GM23338 (cell line): ENCODE data around the gene POU2F3. TPM values are rescaled to one million over a fixed set of nuclear protein-coding genes. Genes with fewer than 3 reads are reported as not detected.

ENCODE experiments used
- ATAC-seq: fragments of 200-7000 bp; cut with Tn5 transposase; 3 replicates; pipeline ENCODE4 v1.9.1; 2020
- DNase-seq: peaks from one replicate; pipeline ENCODE4 v3.0.0-alpha.2; 2015; ENCODE audit warnings: low spot score
- H2AFZ ChIP-seq: fragments of 200-600 bp; sonication (generic); 2 replicates; pipeline ENCODE4 v1.8.0; 2016; ENCODE audit warnings: antibody characterized with exemption, mild to moderate bottlenecking, moderate library complexity
- H3F3A ChIP-seq: fragments of 200-600 bp; sonication (generic); replicated peaks from 2 replicates; pipeline ENCODE4 v1.8.0; 2017; ENCODE audit warnings: antibody characterized with exemption, mixed run types, low read depth
- H3K27ac ChIP-seq: fragments of 200-600 bp; sonication (generic); 2 replicates; pipeline ENCODE4 v1.6.1; 2016; ENCODE audit warnings: low read depth
- H3K27me3 ChIP-seq: fragments of 200-600 bp; sonication (generic); 2 replicates; pipeline ENCODE4 v1.8.0; 2016; ENCODE audit warnings: mild to moderate bottlenecking, mixed run types, moderate library complexity; ENCODE audit not compliant: insufficient read depth
- H3K36me3 ChIP-seq: fragments of 200-600 bp; sonication (generic); 2 replicates; pipeline ENCODE4 v1.8.0; 2016; ENCODE audit warnings: mild to moderate bottlenecking; ENCODE audit not compliant: insufficient read depth
- H3K4me1 ChIP-seq: fragments of 200-600 bp; sonication (generic); 2 replicates; pipeline ENCODE4 v1.8.0; 2016; ENCODE audit warnings: mild to moderate bottlenecking, moderate library complexity; ENCODE audit not compliant: insufficient read depth
- H3K4me2 ChIP-seq: fragments of 200-600 bp; sonication (generic); 2 replicates; pipeline ENCODE4 v1.7.1; 2017; ENCODE audit warnings: mixed run types
- H3K4me3 ChIP-seq: fragments of 200-600 bp; sonication (generic); 2 replicates; pipeline ENCODE4 v1.6.1; 2016; ENCODE audit warnings: mixed run types
- H3K79me2 ChIP-seq: fragments of 200-600 bp; sonication (generic); replicated peaks from 2 replicates; pipeline ENCODE4 v1.8.0; 2017; ENCODE audit warnings: mild to moderate bottlenecking; ENCODE audit not compliant: insufficient read depth
- H3K9me2 ChIP-seq: fragments of 200-600 bp; sonication (generic); 2 replicates; pipeline ENCODE4 v1.8.0; 2017; ENCODE audit not compliant: insufficient read depth
- H4K20me1 ChIP-seq: fragments of 200-600 bp; sonication (generic); replicated peaks from 2 replicates; pipeline ENCODE4 v1.8.0; 2017; ENCODE audit warnings: mild to moderate bottlenecking; ENCODE audit not compliant: insufficient read depth
- H3K27ac Mint-ChIP-seq: 2 replicates; pipeline ENCODE4 v1.8.0; 2020; ENCODE audit warnings: inconsistent platforms, mild to moderate bottlenecking, moderate library complexity, mixed read lengths
- H3K27me3 Mint-ChIP-seq: 3 replicates; pipeline ENCODE4 v1.8.0; 2022; ENCODE audit warnings: low read depth, mild to moderate bottlenecking, moderate library complexity, mixed read lengths, inconsistent platforms; ENCODE audit not compliant: insufficient read depth, poor library complexity
- H3K36me3 Mint-ChIP-seq: 3 replicates; pipeline ENCODE4 v1.8.0; 2021; ENCODE audit warnings: low read depth, mild to moderate bottlenecking, inconsistent platforms, moderate library complexity, mixed read lengths
- H3K4me1 Mint-ChIP-seq: 3 replicates; pipeline ENCODE4 v1.8.0; 2020; ENCODE audit warnings: mild to moderate bottlenecking, inconsistent platforms, mixed read lengths
- H3K4me3 Mint-ChIP-seq: 3 replicates; pipeline ENCODE4 v1.8.0; 2021; ENCODE audit warnings: moderate library complexity, mild to moderate bottlenecking, inconsistent platforms, mixed read lengths
- H3K9me3 Mint-ChIP-seq: 3 replicates; pipeline ENCODE4 v1.8.0; 2020; ENCODE audit warnings: moderate library complexity, mild to moderate bottlenecking, inconsistent platforms, mixed read lengths
- CREB1 ChIP-seq: fragments of 250-450 bp; sonication (Bioruptor Pico); IDR thresholded peaks from 2 replicates; pipeline ENCODE4 v1.5.0; 2020; ENCODE audit warnings: low read depth, mild to moderate bottlenecking, moderate library complexity
- EZH2 ChIP-seq: fragments of 200-600 bp; sonication (generic); IDR thresholded peaks from one replicate; pipeline ENCODE4 v1.8.0; 2017; ENCODE audit warnings: antibody characterized with exemption, mild to moderate bottlenecking, low read depth; ENCODE audit not compliant: unreplicated experiment
- EZH2phosphoT487 ChIP-seq: fragments of 200-600 bp; sonication (generic); IDR thresholded peaks from one replicate; pipeline ENCODE4 v1.8.1; 2018; ENCODE audit warnings: antibody characterized with exemption; ENCODE audit not compliant: unreplicated experiment
- JUNB ChIP-seq: IDR thresholded peaks from one replicate; pipeline ENCODE4 v1.6.1; 2016; ENCODE audit warnings: antibody characterized with exemption; ENCODE audit not compliant: unreplicated experiment
- NANOG ChIP-seq: IDR thresholded peaks from 2 replicates; pipeline ENCODE4 v1.6.1; 2016; ENCODE audit warnings: antibody characterized with exemption, borderline replicate concordance
- POLR2AphosphoS5 ChIP-seq: IDR thresholded peaks from 2 replicates; pipeline ENCODE4 v1.6.1; 2016; ENCODE audit warnings: antibody characterized with exemption, low read depth
- STAT1 ChIP-seq: IDR thresholded peaks from one replicate; pipeline ENCODE4 v1.6.1; 2016; ENCODE audit warnings: antibody characterized with exemption; ENCODE audit not compliant: unreplicated experiment
- ZNF114 ChIP-seq: fragments of 250-450 bp; sonication (Bioruptor Pico); IDR thresholded peaks from 2 replicates; pipeline ENCODE4 v1.5.0; 2020; ENCODE audit warnings: mild to moderate bottlenecking, moderate library complexity
- polyA plus RNA-seq: library from polyadenylated mRNA; unstranded; fragments of >200 nt; fragmentation: Nextera tagmentation; extraction: Ambion mirVana; gene quantifications from 2 replicates; pipeline ENCODE4 v1.2.1, GENCODE V29; 2016
- total RNA-seq: library from RNA; depleted of rRNA; stranded (reverse); fragments of >200 nt; shearing (Covaris generic); gene quantifications from 2 replicates; pipeline ENCODE4 v1.2.3, GENCODE V29; 2014
- TF ChIP-seq, protein P1 (sequence below): fragments of 250-450 bp; sonication (Bioruptor Pico); IDR thresholded peaks from 2 replicates; pipeline ENCODE4 v1.5.0; 2020; ENCODE audit warnings: mild to moderate bottlenecking, moderate library complexity
- TF ChIP-seq, protein P2 (sequence below): IDR thresholded peaks from 2 replicates; pipeline ENCODE4 v1.6.1; 2016; ENCODE audit warnings: antibody characterized with exemption
- TF ChIP-seq, protein P3 (sequence below): IDR thresholded peaks from one replicate; pipeline ENCODE4 v1.6.1; 2018; ENCODE audit warnings: antibody characterized with exemption; ENCODE audit not compliant: unreplicated experiment

POU2F3 gene
- total and polyA plus RNA-seq, 2 experiments from 2014 or later: 0.45 to 0.79 TPM

DNA sequence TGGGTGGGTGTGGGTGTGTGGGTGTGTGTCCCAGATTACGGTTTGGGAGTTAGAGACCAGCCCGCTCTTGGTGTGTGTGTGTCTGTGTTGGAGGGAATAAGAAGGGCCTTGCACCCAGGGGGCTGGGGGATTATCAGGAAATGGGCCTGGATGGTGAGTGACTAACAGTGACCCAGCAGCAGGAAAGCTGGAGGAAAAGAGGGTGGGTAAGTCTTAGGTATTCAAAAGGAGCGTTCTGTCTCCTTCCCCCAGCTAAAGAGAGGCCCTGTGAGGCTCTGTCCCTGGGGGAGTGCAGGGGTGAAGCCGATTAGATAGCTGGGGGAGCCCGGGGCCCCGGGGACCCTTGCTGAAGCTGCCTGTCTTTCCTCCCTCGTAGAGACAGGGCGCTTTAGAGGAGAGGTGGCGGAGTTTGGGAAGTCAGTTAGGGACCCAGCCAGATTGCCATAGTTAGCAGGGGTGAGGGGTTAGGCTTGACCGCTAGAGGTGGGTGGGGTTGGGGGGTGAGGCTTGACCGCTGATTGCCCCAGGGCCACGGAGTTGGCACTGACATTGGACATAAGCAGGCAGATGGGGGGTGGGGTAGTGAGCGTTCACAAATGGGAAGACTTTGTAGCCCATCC is 27.6 kb upstream of the POU2F3 start:
- no peaks in the 10 kb centered on the region for H3K36me3 Mint-ChIP-seq
- TF ChIP-seq CREB1 (CRISPR knock-in tag) (no peak), EZH2 (peak; percentile 30)
- Histone ChIP-seq H3K4me1 (peaks cover 26% of the 10 kb centered on the region), H3K27me3 (peaks cover 98% of the 10 kb centered on the region), H3K79me2 (no peaks in the 10 kb centered on the region), H3K27ac (no peak overlapping the region), H3K4me2 (peak overlapping the region; percentile 57), H3K4me3 (0 out of 2 replicates have a peak overlapping the region, but pooled peaks have one; percentile 20), H3F3A (no peaks in the 10 kb centered on the region), H4K20me1 (peaks cover 3% of the 10 kb centered on the region; the same call in 1 of the 2 replicates), H3K9me2 (no peaks in the 10 kb centered on the region), H2AFZ (no peak overlapping the region), H3K36me3 (no peaks in the 10 kb centered on the region)
- H3K9me3 Mint-ChIP-seq: no peaks in the 10 kb centered on the region
- H3K27ac Mint-ChIP-seq: no peak overlapping the region
- peak overlapping the region; percentile 54 for H3K4me3 Mint-ChIP-seq
- peak; percentile 11 for ATAC-seq
- peak; percentile 36 for DNase-seq
- H3K4me1 Mint-ChIP-seq: peaks cover 26% of the 10 kb centered on the region
- H3K27me3 Mint-ChIP-seq: peaks cover 76% of the 10 kb centered on the region

DNA sequence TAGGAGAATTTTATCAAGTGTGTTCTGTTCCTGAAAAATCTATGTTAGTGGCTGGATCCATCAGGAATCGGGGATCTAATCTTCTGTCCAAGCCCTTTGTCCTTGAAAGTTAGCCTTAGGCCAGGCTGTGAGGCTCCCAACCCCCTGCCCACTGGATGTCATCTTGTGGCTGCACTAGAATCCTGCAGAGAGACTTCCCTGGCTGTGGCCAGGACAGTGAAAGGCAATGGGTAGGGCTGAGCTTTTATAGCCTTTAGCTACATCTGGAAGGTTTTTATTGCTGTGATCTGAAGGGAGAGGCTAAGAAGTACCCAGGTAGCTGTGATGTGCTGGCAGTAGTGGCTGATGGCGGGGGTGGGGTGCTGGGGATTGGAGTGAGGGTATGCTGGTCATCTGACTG is 27.0 kb upstream of the POU2F3 start:
- Histone ChIP-seq H3K4me1 (peaks cover 26% of the 10 kb centered on the region), H4K20me1 (peaks cover 3% of the 10 kb centered on the region; the same call in 1 of the 2 replicates), H3K27me3 (peaks cover 98% of the 10 kb centered on the region), H3K4me2 (peak overlapping the region; percentile 57), H2AFZ (no peak overlapping the region), H3K9me2 (no peaks in the 10 kb centered on the region), H3K36me3 (no peaks in the 10 kb centered on the region), H3F3A (no peaks in the 10 kb centered on the region), H3K4me3 (0 out of 2 replicates have a peak overlapping the region, but pooled peaks have one; percentile 20), H3K27ac (no peak overlapping the region), H3K79me2 (no peaks in the 10 kb centered on the region)
- peaks cover 71% of the 10 kb centered on the region for H3K27me3 Mint-ChIP-seq
- no peak overlapping the region for H3K27ac Mint-ChIP-seq
- H3K36me3 Mint-ChIP-seq: no peaks in the 10 kb centered on the region
- H3K9me3 Mint-ChIP-seq: no peaks in the 10 kb centered on the region
- peak overlapping the region; percentile 3; the same call in 1 of the 3 replicates for H3K4me3 Mint-ChIP-seq
- ATAC-seq (no peak), DNase-seq (no peak)
- H3K4me1 Mint-ChIP-seq: peaks cover 30% of the 10 kb centered on the region
- TF ChIP-seq NANOG (no peak), POLR2AphosphoS5 (no peak), EZH2phosphoT487 (no peak), STAT1 (no peak), EZH2 (no peak), CREB1 (CRISPR knock-in tag) (no peak), ZNF114 (CRISPR knock-in tag) (no peak), JUNB (no peak)
- TF ChIP-seq, protein P1, sequence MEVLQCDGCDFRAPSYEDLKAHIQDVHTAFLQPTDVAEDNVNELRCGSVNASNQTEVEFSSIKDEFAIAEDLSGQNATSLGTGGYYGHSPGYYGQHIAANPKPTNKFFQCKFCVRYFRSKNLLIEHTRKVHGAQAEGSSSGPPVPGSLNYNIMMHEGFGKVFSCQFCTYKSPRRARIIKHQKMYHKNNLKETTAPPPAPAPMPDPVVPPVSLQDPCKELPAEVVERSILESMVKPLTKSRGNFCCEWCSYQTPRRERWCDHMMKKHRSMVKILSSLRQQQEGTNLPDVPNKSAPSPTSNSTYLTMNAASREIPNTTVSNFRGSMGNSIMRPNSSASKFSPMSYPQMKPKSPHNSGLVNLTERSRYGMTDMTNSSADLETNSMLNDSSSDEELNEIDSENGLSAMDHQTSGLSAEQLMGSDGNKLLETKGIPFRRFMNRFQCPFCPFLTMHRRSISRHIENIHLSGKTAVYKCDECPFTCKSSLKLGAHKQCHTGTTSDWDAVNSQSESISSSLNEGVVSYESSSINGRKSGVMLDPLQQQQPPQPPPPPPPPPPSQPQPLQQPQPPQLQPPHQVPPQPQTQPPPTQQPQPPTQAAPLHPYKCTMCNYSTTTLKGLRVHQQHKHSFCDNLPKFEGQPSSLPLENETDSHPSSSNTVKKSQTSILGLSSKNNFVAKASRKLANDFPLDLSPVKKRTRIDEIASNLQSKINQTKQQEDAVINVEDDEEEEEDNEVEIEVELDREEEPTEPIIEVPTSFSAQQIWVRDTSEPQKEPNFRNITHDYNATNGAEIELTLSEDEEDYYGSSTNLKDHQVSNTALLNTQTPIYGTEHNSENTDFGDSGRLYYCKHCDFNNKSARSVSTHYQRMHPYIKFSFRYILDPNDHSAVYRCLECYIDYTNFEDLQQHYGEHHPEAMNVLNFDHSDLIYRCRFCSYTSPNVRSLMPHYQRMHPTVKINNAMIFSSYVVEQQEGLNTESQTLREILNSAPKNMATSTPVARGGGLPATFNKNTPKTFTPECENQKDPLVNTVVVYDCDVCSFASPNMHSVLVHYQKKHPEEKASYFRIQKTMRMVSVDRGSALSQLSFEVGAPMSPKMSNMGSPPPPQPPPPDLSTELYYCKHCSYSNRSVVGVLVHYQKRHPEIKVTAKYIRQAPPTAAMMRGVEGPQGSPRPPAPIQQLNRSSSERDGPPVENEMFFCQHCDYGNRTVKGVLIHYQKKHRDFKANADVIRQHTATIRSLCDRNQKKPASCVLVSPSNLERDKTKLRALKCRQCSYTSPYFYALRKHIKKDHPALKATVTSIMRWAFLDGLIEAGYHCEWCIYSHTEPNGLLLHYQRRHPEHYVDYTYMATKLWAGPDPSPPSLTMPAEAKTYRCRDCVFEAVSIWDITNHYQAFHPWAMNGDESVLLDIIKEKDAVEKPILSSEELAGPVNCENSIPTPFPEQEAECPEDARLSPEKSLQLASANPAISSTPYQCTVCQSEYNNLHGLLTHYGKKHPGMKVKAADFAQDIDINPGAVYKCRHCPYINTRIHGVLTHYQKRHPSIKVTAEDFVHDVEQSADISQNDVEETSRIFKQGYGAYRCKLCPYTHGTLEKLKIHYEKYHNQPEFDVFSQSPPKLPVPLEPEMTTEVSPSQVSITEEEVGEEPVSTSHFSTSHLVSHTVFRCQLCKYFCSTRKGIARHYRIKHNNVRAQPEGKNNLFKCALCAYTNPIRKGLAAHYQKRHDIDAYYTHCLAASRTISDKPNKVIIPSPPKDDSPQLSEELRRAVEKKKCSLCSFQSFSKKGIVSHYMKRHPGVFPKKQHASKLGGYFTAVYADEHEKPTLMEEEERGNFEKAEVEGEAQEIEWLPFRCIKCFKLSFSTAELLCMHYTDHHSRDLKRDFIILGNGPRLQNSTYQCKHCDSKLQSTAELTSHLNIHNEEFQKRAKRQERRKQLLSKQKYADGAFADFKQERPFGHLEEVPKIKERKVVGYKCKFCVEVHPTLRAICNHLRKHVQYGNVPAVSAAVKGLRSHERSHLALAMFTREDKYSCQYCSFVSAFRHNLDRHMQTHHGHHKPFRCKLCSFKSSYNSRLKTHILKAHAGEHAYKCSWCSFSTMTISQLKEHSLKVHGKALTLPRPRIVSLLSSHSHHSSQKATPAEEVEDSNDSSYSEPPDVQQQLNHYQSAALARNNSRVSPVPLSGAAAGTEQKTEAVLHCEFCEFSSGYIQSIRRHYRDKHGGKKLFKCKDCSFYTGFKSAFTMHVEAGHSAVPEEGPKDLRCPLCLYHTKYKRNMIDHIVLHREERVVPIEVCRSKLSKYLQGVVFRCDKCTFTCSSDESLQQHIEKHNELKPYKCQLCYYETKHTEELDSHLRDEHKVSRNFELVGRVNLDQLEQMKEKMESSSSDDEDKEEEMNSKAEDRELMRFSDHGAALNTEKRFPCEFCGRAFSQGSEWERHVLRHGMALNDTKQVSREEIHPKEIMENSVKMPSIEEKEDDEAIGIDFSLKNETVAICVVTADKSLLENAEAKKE (CRISPR knock-in tag): no peak
- TF ChIP-seq, protein P2, sequence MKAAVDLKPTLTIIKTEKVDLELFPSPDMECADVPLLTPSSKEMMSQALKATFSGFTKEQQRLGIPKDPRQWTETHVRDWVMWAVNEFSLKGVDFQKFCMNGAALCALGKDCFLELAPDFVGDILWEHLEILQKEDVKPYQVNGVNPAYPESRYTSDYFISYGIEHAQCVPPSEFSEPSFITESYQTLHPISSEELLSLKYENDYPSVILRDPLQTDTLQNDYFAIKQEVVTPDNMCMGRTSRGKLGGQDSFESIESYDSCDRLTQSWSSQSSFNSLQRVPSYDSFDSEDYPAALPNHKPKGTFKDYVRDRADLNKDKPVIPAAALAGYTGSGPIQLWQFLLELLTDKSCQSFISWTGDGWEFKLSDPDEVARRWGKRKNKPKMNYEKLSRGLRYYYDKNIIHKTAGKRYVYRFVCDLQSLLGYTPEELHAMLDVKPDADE: no peak
- TF ChIP-seq, protein P3, sequence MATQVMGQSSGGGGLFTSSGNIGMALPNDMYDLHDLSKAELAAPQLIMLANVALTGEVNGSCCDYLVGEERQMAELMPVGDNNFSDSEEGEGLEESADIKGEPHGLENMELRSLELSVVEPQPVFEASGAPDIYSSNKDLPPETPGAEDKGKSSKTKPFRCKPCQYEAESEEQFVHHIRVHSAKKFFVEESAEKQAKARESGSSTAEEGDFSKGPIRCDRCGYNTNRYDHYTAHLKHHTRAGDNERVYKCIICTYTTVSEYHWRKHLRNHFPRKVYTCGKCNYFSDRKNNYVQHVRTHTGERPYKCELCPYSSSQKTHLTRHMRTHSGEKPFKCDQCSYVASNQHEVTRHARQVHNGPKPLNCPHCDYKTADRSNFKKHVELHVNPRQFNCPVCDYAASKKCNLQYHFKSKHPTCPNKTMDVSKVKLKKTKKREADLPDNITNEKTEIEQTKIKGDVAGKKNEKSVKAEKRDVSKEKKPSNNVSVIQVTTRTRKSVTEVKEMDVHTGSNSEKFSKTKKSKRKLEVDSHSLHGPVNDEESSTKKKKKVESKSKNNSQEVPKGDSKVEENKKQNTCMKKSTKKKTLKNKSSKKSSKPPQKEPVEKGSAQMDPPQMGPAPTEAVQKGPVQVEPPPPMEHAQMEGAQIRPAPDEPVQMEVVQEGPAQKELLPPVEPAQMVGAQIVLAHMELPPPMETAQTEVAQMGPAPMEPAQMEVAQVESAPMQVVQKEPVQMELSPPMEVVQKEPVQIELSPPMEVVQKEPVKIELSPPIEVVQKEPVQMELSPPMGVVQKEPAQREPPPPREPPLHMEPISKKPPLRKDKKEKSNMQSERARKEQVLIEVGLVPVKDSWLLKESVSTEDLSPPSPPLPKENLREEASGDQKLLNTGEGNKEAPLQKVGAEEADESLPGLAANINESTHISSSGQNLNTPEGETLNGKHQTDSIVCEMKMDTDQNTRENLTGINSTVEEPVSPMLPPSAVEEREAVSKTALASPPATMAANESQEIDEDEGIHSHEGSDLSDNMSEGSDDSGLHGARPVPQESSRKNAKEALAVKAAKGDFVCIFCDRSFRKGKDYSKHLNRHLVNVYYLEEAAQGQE: no peak
